Lower lobe of right lung (tissue), 2 donors: ENCODE data around the gene OXER1. TPM values are rescaled to one million over a fixed set of nuclear protein-coding genes. Genes with fewer than 3 reads are reported as not detected.

Source experiments
- ATAC-seq, 2 donors: fragments of 200-7000 bp; cut with Tn5 transposase; one replicate each; pipeline ENCODE4 v1.9.1; 2020 to 2022; ENCODE audit warnings: mild to moderate bottlenecking in 2 of 2, moderate library complexity in 2 of 2
- DNase-seq: peaks from one replicate; pipeline ENCODE4 v3.0.0-alpha.2; 2020
- H3K27ac ChIP-seq: fragments of 200-600 bp; one replicate; pipeline ENCODE4 v1.8.0; 2022
- H3K27me3 ChIP-seq: fragments of 200-600 bp; one replicate; pipeline ENCODE4 v1.8.0; 2022; ENCODE audit warnings: low read depth
- H3K36me3 ChIP-seq: fragments of 200-600 bp; one replicate; pipeline ENCODE4 v1.8.0; 2022; ENCODE audit warnings: mild to moderate bottlenecking
- H3K4me1 ChIP-seq: fragments of 200-600 bp; one replicate; pipeline ENCODE4 v1.8.0; 2022
- H3K4me3 ChIP-seq: fragments of 200-600 bp; one replicate; pipeline ENCODE4 v1.8.0; 2022; ENCODE audit warnings: mild to moderate bottlenecking
- H3K9me3 ChIP-seq: fragments of 200-600 bp; one replicate; pipeline ENCODE4 v1.8.0; 2022
- intact Hi-C: fragments of 100-400 bp; cut with DNase I; formaldehyde crosslinking; loops from one replicate; pipeline ENCODE4 v1.11.0; 2022
- total RNA-seq: library from RNA; stranded (reverse); fragmentation: NEBNext Ultra II Directional; extraction: Animal tissue kit (Norgen Biotek cat#: 25700); gene quantifications from one replicate; pipeline ENCODE4 v1.2.1, GENCODE V29; 2021
- TF ChIP-seq, protein P1 (sequence below): fragments of 200-600 bp; IDR thresholded peaks from one replicate; pipeline ENCODE4 v1.8.0; 2022; ENCODE audit warnings: antibody characterized with exemption, mild to moderate bottlenecking
- donor health status: DM: no; HTN: yes; CAD: no; lungs with severe emphysema.

Gene OXER1
- total RNA-seq, 1 donor from 2014 or later = 1.9 TPM

DNA sequence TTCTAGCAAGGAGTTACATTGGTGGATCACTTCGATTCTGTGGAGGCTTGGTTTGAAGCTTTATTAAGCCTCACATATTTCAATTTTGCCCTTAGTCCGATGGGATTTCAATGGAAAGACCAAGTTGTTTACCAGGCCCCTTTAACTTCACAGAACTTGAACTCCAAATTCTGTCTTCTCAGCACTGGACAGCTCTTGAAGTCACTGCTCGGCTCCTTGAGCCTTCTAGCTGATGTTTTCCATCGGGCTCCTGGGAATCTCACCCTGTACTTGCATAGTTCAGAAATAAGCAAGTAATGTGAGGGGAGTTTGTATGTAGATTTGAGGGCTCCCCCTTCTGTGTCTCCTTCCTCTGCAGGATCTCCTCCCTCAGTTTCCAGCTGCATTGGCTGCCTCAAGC is 15.1 kb downstream of the OXER1 start:
- H3K27ac ChIP-seq = no peak overlapping the region
- no peaks in the 10 kb centered on the region for H3K27me3 ChIP-seq
- no peak for ATAC-seq
- H3K9me3 ChIP-seq = no peaks in the 10 kb centered on the region
- peaks cover 18% of the 10 kb centered on the region for H3K4me1 ChIP-seq
- TF ChIP-seq, protein P1, sequence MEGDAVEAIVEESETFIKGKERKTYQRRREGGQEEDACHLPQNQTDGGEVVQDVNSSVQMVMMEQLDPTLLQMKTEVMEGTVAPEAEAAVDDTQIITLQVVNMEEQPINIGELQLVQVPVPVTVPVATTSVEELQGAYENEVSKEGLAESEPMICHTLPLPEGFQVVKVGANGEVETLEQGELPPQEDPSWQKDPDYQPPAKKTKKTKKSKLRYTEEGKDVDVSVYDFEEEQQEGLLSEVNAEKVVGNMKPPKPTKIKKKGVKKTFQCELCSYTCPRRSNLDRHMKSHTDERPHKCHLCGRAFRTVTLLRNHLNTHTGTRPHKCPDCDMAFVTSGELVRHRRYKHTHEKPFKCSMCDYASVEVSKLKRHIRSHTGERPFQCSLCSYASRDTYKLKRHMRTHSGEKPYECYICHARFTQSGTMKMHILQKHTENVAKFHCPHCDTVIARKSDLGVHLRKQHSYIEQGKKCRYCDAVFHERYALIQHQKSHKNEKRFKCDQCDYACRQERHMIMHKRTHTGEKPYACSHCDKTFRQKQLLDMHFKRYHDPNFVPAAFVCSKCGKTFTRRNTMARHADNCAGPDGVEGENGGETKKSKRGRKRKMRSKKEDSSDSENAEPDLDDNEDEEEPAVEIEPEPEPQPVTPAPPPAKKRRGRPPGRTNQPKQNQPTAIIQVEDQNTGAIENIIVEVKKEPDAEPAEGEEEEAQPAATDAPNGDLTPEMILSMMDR = no peak
- intact Hi-C loops = no loop called here
- peaks cover 8% of the 10 kb centered on the region for H3K36me3 ChIP-seq
- no peak for DNase-seq
- H3K4me3 ChIP-seq = no peak overlapping the region

DNA sequence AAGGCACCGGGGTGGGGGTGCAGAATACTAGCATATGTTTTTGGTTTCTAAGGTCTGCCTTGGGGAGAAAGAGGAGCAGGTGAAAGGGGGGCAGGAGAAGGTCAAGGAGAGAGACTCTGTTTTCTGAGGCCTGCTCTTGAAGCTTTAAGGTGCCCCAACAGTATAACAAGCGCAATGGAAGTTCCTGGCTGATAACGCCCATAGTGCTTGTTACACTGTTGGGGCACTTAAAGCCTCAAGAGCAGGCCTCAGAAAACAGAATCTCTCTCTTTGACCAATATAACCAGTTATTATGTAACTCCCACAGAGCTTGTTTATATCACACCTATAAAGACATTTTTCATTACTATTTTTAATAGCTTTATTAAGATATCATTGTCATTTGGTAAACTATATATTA is 16.5 kb downstream of the OXER1 start:
- no peak for DNase-seq
- no peak overlapping the region for H3K4me3 ChIP-seq
- peaks cover 13% of the 10 kb centered on the region for H3K4me1 ChIP-seq
- no peak overlapping the region for H3K27ac ChIP-seq
- H3K9me3 ChIP-seq = no peaks in the 10 kb centered on the region
- TF ChIP-seq, protein P1 = no peak
- peak; percentile 58 to 85 for ATAC-seq
- no peaks in the 10 kb centered on the region for H3K27me3 ChIP-seq
- H3K36me3 ChIP-seq = no peaks in the 10 kb centered on the region
- intact Hi-C loops = no loop called here

DNA sequence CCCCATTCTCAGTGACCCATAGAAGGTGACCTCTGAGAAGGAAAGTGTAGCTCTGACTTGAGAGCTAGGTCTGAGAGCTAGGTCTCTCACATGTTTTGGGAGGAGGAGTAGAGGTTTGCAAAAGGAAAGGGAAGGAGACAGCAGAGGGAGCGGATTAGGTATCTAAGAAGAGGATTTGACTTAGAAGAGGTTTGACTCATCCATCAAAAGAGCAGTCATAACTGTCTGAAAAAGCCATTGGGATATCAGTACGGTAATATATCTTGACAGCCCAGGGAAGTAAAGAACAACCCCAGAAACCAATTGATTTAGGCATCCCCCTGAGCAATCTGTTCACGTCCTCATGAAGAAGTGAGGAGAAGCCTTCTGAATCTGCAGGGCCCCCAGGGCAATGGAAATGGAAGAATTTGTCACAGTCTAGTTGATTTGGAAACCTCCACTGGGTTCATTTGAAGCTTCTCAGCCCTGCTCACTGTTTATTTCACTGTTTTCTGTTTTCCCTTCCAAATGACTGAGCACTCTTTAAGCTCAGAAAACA is 19.3 kb downstream of the OXER1 start:
- Histone ChIP-seq H3K27ac (no peak overlapping the region), H3K27me3 (no peaks in the 10 kb centered on the region), H3K4me3 (no peak overlapping the region), H3K9me3 (no peaks in the 10 kb centered on the region), H3K36me3 (no peaks in the 10 kb centered on the region), H3K4me1 (no peaks in the 10 kb centered on the region)
- intact Hi-C loops = no loop called here
- TF ChIP-seq, protein P1 = no peak
- DNase-seq (no peak), ATAC-seq (no peak)

DNA sequence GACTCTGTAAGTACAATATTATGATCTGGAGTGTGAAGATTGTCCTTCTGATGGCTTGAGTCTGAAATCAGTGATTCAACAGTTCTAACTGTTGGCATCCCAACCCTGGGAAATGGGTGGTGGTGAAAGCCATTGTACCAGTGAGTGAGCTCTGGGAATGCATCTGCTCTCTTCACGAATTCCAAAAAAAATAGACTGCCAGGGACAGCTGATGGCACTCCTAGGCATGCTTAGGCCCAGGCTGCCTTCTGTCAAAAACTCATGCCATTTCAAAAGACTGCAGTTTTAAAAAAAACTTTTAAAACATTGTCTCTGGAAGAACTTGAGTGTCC is 20.3 kb downstream of the OXER1 start:
- Histone ChIP-seq H3K36me3 (no peaks in the 10 kb centered on the region), H3K27ac (no peak overlapping the region), H3K4me3 (no peak overlapping the region), H3K4me1 (no peaks in the 10 kb centered on the region), H3K27me3 (no peaks in the 10 kb centered on the region), H3K9me3 (no peaks in the 10 kb centered on the region)
- intact Hi-C loops = no loop called here
- TF ChIP-seq, protein P1 = no peak
- DNase-seq = no peak
- no peak for ATAC-seq

DNA sequence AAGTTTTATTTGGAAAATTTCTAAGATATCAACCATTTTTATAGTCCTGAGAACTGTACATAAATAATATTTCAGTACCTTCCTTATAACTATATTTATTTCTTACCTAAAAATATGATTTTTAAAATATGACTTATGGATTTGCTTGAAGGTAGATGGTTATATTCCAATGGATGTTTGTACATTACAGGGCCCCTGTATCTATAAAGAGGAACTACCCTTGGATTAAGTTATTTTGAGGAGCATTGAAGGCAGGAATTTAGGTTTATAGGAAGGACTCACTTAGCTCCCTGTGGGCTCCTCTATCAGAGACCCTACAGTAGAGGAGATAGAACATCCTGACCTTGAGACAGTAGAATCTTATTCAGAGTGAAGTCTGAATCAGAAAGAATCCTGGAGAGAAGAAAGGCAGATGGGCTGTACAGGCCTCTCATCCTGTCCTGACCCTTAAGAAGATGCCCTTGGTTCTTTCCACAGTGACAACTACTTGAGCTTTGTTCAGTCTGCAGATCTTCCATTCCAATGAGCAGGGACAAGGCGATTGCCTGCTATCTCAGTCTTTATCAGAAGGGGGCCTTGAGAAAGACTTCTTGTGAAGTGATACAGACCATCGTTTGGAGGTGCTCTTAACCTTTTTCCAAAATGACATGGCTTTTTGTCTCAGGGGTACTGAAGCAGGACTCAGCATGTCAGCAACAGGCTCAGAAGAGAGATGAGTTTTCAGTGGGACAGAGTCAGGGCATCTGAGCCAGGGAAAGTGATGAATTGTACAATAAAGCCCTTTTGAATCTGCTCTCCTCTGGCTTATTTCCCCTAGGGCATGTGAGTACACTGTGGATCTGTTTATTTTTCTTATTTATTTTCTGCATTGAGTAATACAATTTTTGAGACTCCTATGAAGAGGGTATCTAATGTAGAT is 20.9 kb downstream of the OXER1 start:
- no peaks in the 10 kb centered on the region for H3K4me1 ChIP-seq
- no peaks in the 10 kb centered on the region for H3K9me3 ChIP-seq
- TF ChIP-seq, protein P1 = no peak
- H3K27me3 ChIP-seq = no peaks in the 10 kb centered on the region
- no peak overlapping the region for H3K4me3 ChIP-seq
- no peaks in the 10 kb centered on the region for H3K36me3 ChIP-seq
- intact Hi-C loops = no loop called here
- DNase-seq (no peak), ATAC-seq (no peak)
- H3K27ac ChIP-seq = no peak overlapping the region
